ENCODE data around the gene MOSMO.

DNA sequence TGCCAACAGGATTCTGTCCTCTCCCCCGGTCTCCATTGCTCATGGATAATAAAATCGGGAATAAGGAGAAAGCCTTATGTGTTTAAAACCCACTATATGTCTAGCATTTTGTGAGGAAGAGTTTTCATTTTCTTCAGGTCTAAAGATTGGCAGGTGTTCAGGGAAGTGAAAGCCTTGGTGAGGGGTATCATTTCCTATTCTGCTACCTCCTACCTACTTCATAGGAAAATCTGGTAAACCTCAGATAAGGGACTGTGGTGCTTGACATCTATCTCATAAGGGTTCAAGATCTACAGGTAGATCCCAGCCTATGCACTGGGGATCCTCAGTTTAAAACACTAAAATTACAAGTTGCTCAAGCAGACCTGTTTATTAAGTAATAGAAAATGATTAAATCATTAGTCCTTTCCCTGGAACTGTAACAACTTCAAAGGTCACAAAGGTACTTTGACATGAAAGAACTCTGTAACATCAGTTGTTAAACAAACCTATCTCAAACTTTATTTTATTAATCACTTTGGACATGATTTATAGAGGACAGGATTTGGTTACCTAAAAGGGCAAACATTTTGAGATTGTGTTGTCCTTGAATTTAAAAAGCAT lies 6.5 kb downstream of the MOSMO start:
- TF ChIP-seq, protein P1, sequence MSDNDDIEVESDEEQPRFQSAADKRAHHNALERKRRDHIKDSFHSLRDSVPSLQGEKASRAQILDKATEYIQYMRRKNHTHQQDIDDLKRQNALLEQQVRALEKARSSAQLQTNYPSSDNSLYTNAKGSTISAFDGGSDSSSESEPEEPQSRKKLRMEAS (IDR thresholded peaks at IDR 0.05; ENCODE audit: low read depth) = no peak
- TF ChIP-seq MEF2A (IDR thresholded peaks at IDR 0.05; ENCODE audit: borderline replicate concordance, low read depth) = no peak
